IMR-90 (cell line): ENCODE results near the gene NUP93. TPM values are rescaled to one million over a fixed set of nuclear protein-coding genes. Genes with fewer than 3 reads are reported as not detected.
"Not testable (repeated sequence)": the region's sequence is repeated elsewhere in the genome, so short reads cannot be mapped to it uniquely, and the experiment has no call there.

ENCODE experiments used
- ATAC-seq: fragments of 200-7000 bp; cut with Tn5 transposase; 2 replicates; pipeline ENCODE4 v1.9.1; 2020; ENCODE audit warnings: low read depth, mild to moderate bottlenecking, moderate library complexity
- BruUV-seq: library from RNA; stranded (reverse); fragments of 400-500 nt; replicated peaks from 2 replicates; lab custom pipeline; 2021; lab: Mats Ljungman, UMichigan
- CTCF ChIA-PET: fragments of 300-600 bp; formaldehyde crosslinking; extraction: SDS; loops from one replicate; lab custom pipeline; 2021; ENCODE audit warnings: antibody characterized with exemption; lab: Yijun Ruan, JAX
- POLR2A ChIA-PET: fragments of 300-600 bp; sonication (Branson Sonifier 250); formaldehyde crosslinking; loops from one replicate; lab custom pipeline; 2022; ENCODE audit warnings: antibody characterized with exemption; ENCODE audit not compliant: unreplicated experiment; lab: Charles Lee
- DNase-seq: peaks from one replicate; pipeline ENCODE4 v3.0.0; 2013
- H2AFZ ChIP-seq: replicated peaks from 2 replicates; pipeline ENCODE3; 2013; ENCODE audit warnings: low read length, mild to moderate bottlenecking; ENCODE audit not compliant: poor library complexity
- H2AK5ac ChIP-seq: 2 replicates; pipeline ENCODE4 v1.6.1; 2013; ENCODE audit warnings: low read depth, low read length, inconsistent platforms
- H2AK9ac ChIP-seq: replicated peaks from 2 replicates; pipeline ENCODE3; 2013; ENCODE audit warnings: mild to moderate bottlenecking, low read depth, low read length, moderate library complexity; ENCODE audit not compliant: poor library complexity
- H2BK120ac ChIP-seq: 2 replicates; pipeline ENCODE4 v1.6.1; 2013; ENCODE audit warnings: low read depth, low read length, inconsistent platforms
- H2BK15ac ChIP-seq: 3 replicates; pipeline ENCODE4 v1.6.1; 2013; ENCODE audit warnings: low read depth, low read length, inconsistent platforms
- H2BK20ac ChIP-seq: 2 replicates; pipeline ENCODE4 v1.6.1; 2013; ENCODE audit warnings: low read depth, mild to moderate bottlenecking, inconsistent platforms, low read length, moderate library complexity
- H2BK5ac ChIP-seq: 2 replicates; pipeline ENCODE4 v1.6.1; 2013; ENCODE audit warnings: mild to moderate bottlenecking, low read depth, low read length, inconsistent platforms; ENCODE audit not compliant: poor library complexity, severe bottlenecking
- H3K14ac ChIP-seq: replicated peaks from 2 replicates; pipeline ENCODE4 v1.6.1; 2013; ENCODE audit warnings: low read depth, low read length, inconsistent platforms
- H3K18ac ChIP-seq: 2 replicates; pipeline ENCODE4 v1.6.1; 2013; ENCODE audit warnings: low read depth, low read length, control low read depth
- H3K23ac ChIP-seq: 2 replicates; pipeline ENCODE4 v1.6.1; 2013; ENCODE audit warnings: low read depth, low read length, inconsistent platforms
- H3K27ac ChIP-seq: 2 replicates; pipeline ENCODE4 v1.5.1; 2013; ENCODE audit warnings: mild to moderate bottlenecking, control low read depth, low read length; ENCODE audit not compliant: insufficient read depth
- H3K27me3 ChIP-seq: 2 replicates; pipeline ENCODE4 v1.6.1; 2013; ENCODE audit warnings: low read length; ENCODE audit not compliant: control insufficient read depth, insufficient read depth
- H3K36me3 ChIP-seq: 2 replicates; pipeline ENCODE4 v1.6.1; 2013; ENCODE audit warnings: low read length, mixed read lengths; ENCODE audit not compliant: control insufficient read depth, insufficient read depth
- H3K4ac ChIP-seq: 2 replicates; pipeline ENCODE4 v1.6.1; 2013; ENCODE audit warnings: low read depth, low read length, inconsistent platforms
- H3K4me1 ChIP-seq: 2 replicates; pipeline ENCODE4 v1.6.1; 2013; ENCODE audit warnings: low read length, mixed read lengths; ENCODE audit not compliant: control insufficient read depth, insufficient read depth
- H3K4me2 ChIP-seq: 2 replicates; pipeline ENCODE4 v1.6.1; 2013; ENCODE audit warnings: low read depth, mild to moderate bottlenecking, control low read depth, low read length, moderate library complexity
- H3K4me3 ChIP-seq: 2 replicates; pipeline ENCODE4 v1.5.1; 2013; ENCODE audit warnings: low read depth, mild to moderate bottlenecking, control low read depth, low read length, moderate library complexity; ENCODE audit not compliant: insufficient read depth
- H3K56ac ChIP-seq: 2 replicates; pipeline ENCODE4 v1.6.1; 2013; ENCODE audit warnings: low read length, inconsistent platforms; ENCODE audit not compliant: insufficient read depth; ENCODE audit errors: extremely low read depth
- H3K79me1 ChIP-seq, 2 experiments: 2 replicates each; pipeline ENCODE4 v1.6.1; 2013; ENCODE audit warnings: low read length in 2 of 2, inconsistent platforms in 1 of 2, low read depth in 1 of 2
- H3K9ac ChIP-seq: 2 replicates; pipeline ENCODE4 v1.6.1; 2013; ENCODE audit warnings: low read depth, low read length, control low read depth
- H3K9me1 ChIP-seq: 2 replicates; pipeline ENCODE4 v1.6.1; 2013; ENCODE audit warnings: low read length, inconsistent platforms; ENCODE audit not compliant: insufficient read depth
- H3K9me3 ChIP-seq: 2 replicates; pipeline ENCODE4 v1.6.1; 2013; ENCODE audit warnings: low read length; ENCODE audit not compliant: control insufficient read depth, insufficient read depth
- H4K20me1 ChIP-seq: 2 replicates; pipeline ENCODE4 v1.6.1; 2013; ENCODE audit warnings: low read length, inconsistent platforms; ENCODE audit not compliant: insufficient read depth
- H4K5ac ChIP-seq: 2 replicates; pipeline ENCODE4 v1.6.1; 2013; ENCODE audit warnings: mild to moderate bottlenecking, low read depth, low read length, control low read depth
- H4K8ac ChIP-seq, 2 experiments: 2 replicates each; pipeline ENCODE4 v1.6.1; 2013; ENCODE audit warnings: low read depth in 2 of 2, low read length in 2 of 2, control low read depth in 1 of 2, inconsistent platforms in 1 of 2
- H4K91ac ChIP-seq: 2 replicates; pipeline ENCODE4 v1.6.1; 2013; ENCODE audit warnings: low read depth, low read length, inconsistent platforms; ENCODE audit not compliant: insufficient read depth
- WGBS, 2 experiments: methylation state at CpG; one replicate each; pipeline versions ENCODE4 v1.1.5 to v1.1.7; 2013; ENCODE audit warnings: missing lambda C conversion rate in 2 of 2; ENCODE audit not compliant: insufficient read length in 1 of 2; ENCODE audit errors: extremely low coverage in 2 of 2; 5-methylcytosine and 5-hydroxymethylcytosine counted together
- dilution Hi-C: fragments of 300-500 bp; cut with HindIII; formaldehyde crosslinking; loops from one replicate; pipeline ENCODE4 v1.14.3; 2018; ENCODE audit warnings: low sequenced_read_pairs; ENCODE audit not compliant: unreplicated experiment
- in situ Hi-C: fragments of 300-500 bp; cut with MboI; formaldehyde crosslinking; loops from 3 replicates; pipeline ENCODE4 v1.14.3; 2019; ENCODE audit warnings: low sequenced_read_pairs, inconsistent platforms, mixed read lengths
- intact Hi-C: fragments of 100-400 bp; cut with micrococcal nuclease; formaldehyde crosslinking; loops from 2 replicates; pipeline ENCODE4 v1.10.0; 2022
- polyA plus RNA-seq, 3 experiments: library from polyadenylated mRNA; depleted of rRNA; stranded (reverse); fragments of >200 nt; gene quantifications; 2 replicates each; pipeline ENCODE4 v1.2.3, GENCODE V29; 2012; ENCODE audit warnings: low replicate concordance in 1 of 3
- total RNA-seq: library from RNA; depleted of rRNA; stranded (reverse); fragments of >200 nt; gene quantifications from 2 replicates; pipeline ENCODE4 v1.2.3, GENCODE V29; 2012

NUP93 gene
- total and polyA plus RNA-seq, 2 of the 4 experiments (the other 2 are of a cell fraction): 54.6 to 72.6 TPM

DNA sequence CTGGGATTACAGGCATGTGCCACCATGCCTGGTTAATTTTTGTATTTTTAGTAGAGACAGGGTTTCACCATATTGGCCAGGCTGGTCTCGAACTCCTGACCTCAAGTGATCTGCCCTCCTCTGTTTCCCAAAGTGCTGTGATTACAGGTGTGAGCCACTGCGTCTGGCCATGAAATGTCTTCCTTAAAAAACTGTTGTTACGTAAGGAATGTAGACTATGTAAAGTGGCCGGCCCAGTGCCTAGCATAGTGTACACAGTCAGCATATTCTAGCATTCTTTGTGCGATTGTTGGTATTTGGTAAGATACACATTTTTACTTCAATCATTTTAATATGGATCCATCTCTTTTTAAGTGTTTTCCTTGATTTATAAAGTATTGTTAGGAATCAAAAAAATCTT lies 81.7 kb downstream of the NUP93 start:
- H3K23ac ChIP-seq, intact Hi-C loops, H2AFZ ChIP-seq, H3K36me3 ChIP-seq, H3K56ac ChIP-seq, POLR2A ChIA-PET, H3K14ac ChIP-seq, H2BK5ac ChIP-seq, H3K9ac ChIP-seq, H3K27me3 ChIP-seq, DNase-seq, H4K91ac ChIP-seq, in situ Hi-C loops, H3K4me3 ChIP-seq, H3K4me2 ChIP-seq, BruUV-seq, H2AK9ac ChIP-seq, ATAC-seq, H3K9me3 ChIP-seq, dilution Hi-C loops, H3K27ac ChIP-seq, H4K20me1 ChIP-seq: not testable (repeated sequence)
- peak overlapping the region; percentile 20; the same call in 1 of the 2 replicates for H2BK120ac ChIP-seq
- peak overlapping the region; percentile 75; the same call in 1 of the 2 replicates for H3K18ac ChIP-seq
- CTCF ChIA-PET: interaction anchor here (0.7 kb wide), 1 partner anchor 1265 kb away, joined by 5 read pairs; no protein-coding TSS in a partner anchor
- H4K5ac ChIP-seq: peak overlapping the region; percentile 46; the same call in 1 of the 2 replicates
- peaks cover 16 to 57% of the 10 kb centered on the region in 2 experiments for H3K79me1 ChIP-seq
- H3K9me1 ChIP-seq: peaks cover 21% of the 10 kb centered on the region
- H2BK15ac ChIP-seq: peak overlapping the region; percentile 61; the same call in 1 of the 3 replicates
- peaks cover 30% of the 10 kb centered on the region for H3K4me1 ChIP-seq
- peak overlapping the region; percentile 16; the same call in 1 of the 2 replicates for H2BK20ac ChIP-seq
- H2AK5ac ChIP-seq: peak overlapping the region; percentile 90
- H4K8ac ChIP-seq: peak overlapping the region in 1 of 2 experiments; percentile 46; a peak in 2 of 4 replicates
- WGBS, 2 experiments: no CpG with 5 or more reads among the region's 5 CpGs
- 0 out of 2 replicates have a peak overlapping the region, but pooled peaks have one; percentile 27 for H3K4ac ChIP-seq
